Urinary bladder (tissue), 4 donors: ENCODE data around the gene PSG5. TPM values are rescaled to one million over a fixed set of nuclear protein-coding genes. Genes with fewer than 3 reads are reported as not detected.
"Not testable (repeated sequence)": the region's sequence is repeated elsewhere in the genome, so short reads cannot be mapped to it uniquely, and the experiment has no call there.

Experiments
- DNase-seq: peaks from one replicate; pipeline ENCODE4 v3.0.0-alpha.2; 2015; ENCODE audit errors: extremely low spot score
- H3K27ac ChIP-seq: one replicate; pipeline ENCODE4 v1.5.1; 2013; ENCODE audit warnings: low read depth, mild to moderate bottlenecking, moderate library complexity
- H3K36me3 ChIP-seq: one replicate; pipeline ENCODE4 v1.6.1; 2013; ENCODE audit warnings: mild to moderate bottlenecking, moderate library complexity; ENCODE audit not compliant: insufficient read depth
- H3K4me1 ChIP-seq: one replicate; pipeline ENCODE4 v1.6.1; 2013; ENCODE audit warnings: mild to moderate bottlenecking, moderate library complexity; ENCODE audit not compliant: insufficient read depth
- H3K4me3 ChIP-seq: one replicate; pipeline ENCODE4 v1.5.1; 2013; ENCODE audit warnings: low read depth, low read length
- WGBS: extraction: QIAGEN DNeasy Blood & Tissue Kit; methylation state at CpG from one replicate; pipeline ENCODE4 v1.1.7; 2013; 5-methylcytosine and 5-hydroxymethylcytosine counted together
- polyA plus RNA-seq: library from polyadenylated mRNA; stranded (reverse); fragments of 200-250 nt; gene quantifications from one replicate; pipeline ENCODE4 v1.2.3, GENCODE V29; 2013
- total RNA-seq: library from RNA; depleted of rRNA; stranded (reverse); fragments of >200 nt; gene quantifications from one replicate; pipeline ENCODE4 v1.2.3, GENCODE V29; 2014
- donor health status: healthy with polysubstance abuse.
- donor health status: healthy.

PSG5 gene
- total and polyA plus RNA-seq, 2 donors, result not detected

GRCh38 chr19:43162261-43162660 lies 24.1 kb downstream of the PSG5 start:
- H3K4me3 ChIP-seq, H3K27ac ChIP-seq, DNase-seq, H3K4me1 ChIP-seq, H3K36me3 ChIP-seq: not testable (repeated sequence)
- 50% methylated on average over 2 of the region's 2 CpGs for WGBS

GRCh38 chr19:43152214-43152613 lies 34.1 kb downstream of the PSG5 start:
- Histone ChIP-seq H3K36me3 (no peaks in the 10 kb centered on the region), H3K4me3 (no peak overlapping the region), H3K27ac (no peak overlapping the region), H3K4me1 (no peaks in the 10 kb centered on the region)
- no peak for DNase-seq
- 78% methylated on average over 4 of the region's 4 CpGs for WGBS

GRCh38 chr19:43149788-43150187 lies 36.5 kb downstream of the PSG5 start:
- 62% methylated on average over 7 of the region's 7 CpGs for WGBS
- H3K27ac ChIP-seq, H3K4me1 ChIP-seq, H3K36me3 ChIP-seq, DNase-seq, H3K4me3 ChIP-seq: not testable (repeated sequence)

- Histone ChIP-seq H3K27ac (no peak overlapping the region), H3K4me1 (no peaks in the 10 kb centered on the region), H3K4me3 (no peak overlapping the region), H3K36me3 (no peaks in the 10 kb centered on the region)
- WGBS, result 42% methylated on average over 1 of the region's 1 CpG
- peak; percentile 66 for DNase-seq
Observed at GRCh38 chr19:43148233-43148632, 38.1 kb downstream of the PSG5 start.

- H3K4me1 ChIP-seq, H3K4me3 ChIP-seq, DNase-seq, H3K27ac ChIP-seq, H3K36me3 ChIP-seq: not testable (repeated sequence)
- 71% methylated on average over 1 of the region's 1 CpG for WGBS
Observed at GRCh38 chr19:43141763-43142162, 44.6 kb downstream of the PSG5 start.

- no peaks in the 10 kb centered on the region for H3K4me1 ChIP-seq
- H3K4me3 ChIP-seq, result no peak overlapping the region
Observed at GRCh38 chr19:43132696-43133095, 53.6 kb downstream of the PSG5 start.

GRCh38 chr19:43131281-43131842 lies 55.0 kb downstream of the PSG5 start:
- not testable (repeated sequence) for H3K27ac ChIP-seq, H3K4me1 ChIP-seq, H3K36me3 ChIP-seq, DNase-seq, H3K4me3 ChIP-seq
- WGBS, result 61% methylated on average over 8 of the region's 8 CpGs

More at GRCh38 chr19:43132696-43133095, 53.6 kb downstream of the PSG5 start:
- H3K36me3 ChIP-seq, result no peaks in the 10 kb centered on the region
- 82% methylated on average over 6 of the region's 6 CpGs for WGBS
- H3K27ac ChIP-seq, result no peak overlapping the region
- DNase-seq, result no peak

- H3K27ac ChIP-seq, H3K4me3 ChIP-seq, H3K4me1 ChIP-seq, H3K36me3 ChIP-seq, DNase-seq: not testable (repeated sequence)
- 76% methylated on average over 7 of the region's 7 CpGs for WGBS
Observed at GRCh38 chr19:43129197-43129596, 57.1 kb downstream of the PSG5 start.

GRCh38 chr19:43127336-43127735 lies 59.0 kb downstream of the PSG5 start:
- H3K36me3 ChIP-seq, H3K4me1 ChIP-seq, H3K4me3 ChIP-seq, H3K27ac ChIP-seq, DNase-seq: not testable (repeated sequence)
- 47% methylated on average over 3 of the region's 3 CpGs for WGBS

GRCh38 chr19:43126720-43127119 lies 59.6 kb downstream of the PSG5 start:
- H3K4me1 ChIP-seq, result no peaks in the 10 kb centered on the region
- DNase-seq, result no peak
- H3K27ac ChIP-seq, result no peak overlapping the region
- H3K4me3 ChIP-seq, result no peak overlapping the region
- WGBS, result 69% methylated on average over 4 of the region's 4 CpGs
- no peaks in the 10 kb centered on the region for H3K36me3 ChIP-seq

- 68% methylated on average over 2 of the region's 2 CpGs for WGBS
- no peak overlapping the region for H3K27ac ChIP-seq
Observed at GRCh38 chr19:43124360-43124759, 62.0 kb downstream of the PSG5 start.

GRCh38 chr19:43120433-43121026 lies 65.8 kb downstream of the PSG5 start:
- not testable (repeated sequence) for H3K4me1 ChIP-seq, H3K27ac ChIP-seq, H3K36me3 ChIP-seq, DNase-seq, H3K4me3 ChIP-seq
- 70% methylated on average over 11 of the region's 11 CpGs for WGBS

More at GRCh38 chr19:43124360-43124759, 62.0 kb downstream of the PSG5 start:
- no peak overlapping the region for H3K4me3 ChIP-seq
- DNase-seq, result no peak
- no peaks in the 10 kb centered on the region for H3K36me3 ChIP-seq
- no peaks in the 10 kb centered on the region for H3K4me1 ChIP-seq

- not testable (repeated sequence) for H3K27ac ChIP-seq, H3K36me3 ChIP-seq, DNase-seq, H3K4me3 ChIP-seq, H3K4me1 ChIP-seq
- WGBS, result 67% methylated on average over 3 of the region's 3 CpGs
Observed at GRCh38 chr19:43119526-43119925, 66.8 kb downstream of the PSG5 start.
